HepG2 (cell line): ENCODE measurements around the gene CAPZB. TPM values are rescaled to one million over a fixed set of nuclear protein-coding genes. Genes with fewer than 3 reads are reported as not detected.

ENCODE experiments used
- EP300 ChIP-seq, 3 experiments: sonication (generic) in 1 of 3; formaldehyde crosslinking in 1 of 3; IDR thresholded peaks; 2 replicates each; pipeline versions ENCODE4 v1.5.1 to v1.6.1; 2011 to 2020; ENCODE audit warnings: low read depth in 2 of 3, low read length in 2 of 3, borderline replicate concordance in 1 of 3, improper control_type of control experiment in 1 of 3, mild to moderate bottlenecking in 1 of 3, missing genetic modification reagents in 1 of 3, moderate library complexity in 1 of 3
- KAT7 ChIP-seq: IDR thresholded peaks from 2 replicates; pipeline ENCODE4 v1.6.1; 2018; ENCODE audit warnings: borderline replicate concordance, missing compliant biosample characterization
- KLF16 ChIP-seq, 2 experiments: sonication (generic) in 1 of 2; formaldehyde crosslinking in 1 of 2; IDR thresholded peaks; 2 replicates each; pipeline versions ENCODE4 v1.6.1 to v1.8.0; 2016 to 2023; ENCODE audit warnings: missing genetic modification reagents in 2 of 2, missing compliant biosample characterization in 1 of 2
- NFIC ChIP-seq: IDR thresholded peaks from 2 replicates; pipeline ENCODE4 v1.6.1; 2012; ENCODE audit warnings: mild to moderate bottlenecking, low read length, inconsistent platforms
- RBM22 ChIP-seq: fragments of 200-400 bp; formaldehyde crosslinking; optimal IDR thresholded peaks from 2 replicates; pipeline ENCODE3; 2017; ENCODE audit warnings: mild to moderate bottlenecking, low read length, moderate library complexity
- SOX5 ChIP-seq: IDR thresholded peaks from 2 replicates; pipeline ENCODE4 v1.6.1; 2016; ENCODE audit warnings: borderline replicate concordance
- SP140L ChIP-seq: sonication (generic); formaldehyde crosslinking; IDR thresholded peaks from 2 replicates; pipeline ENCODE4 v1.4.0; 2020; ENCODE audit warnings: missing genetic modification reagents, borderline replicate concordance
- SP2 ChIP-seq: sonication (generic); formaldehyde crosslinking; IDR thresholded peaks from 2 replicates; pipeline ENCODE4 v1.5.1; 2020; ENCODE audit warnings: mild to moderate bottlenecking, missing genetic modification reagents
- TRIM24 ChIP-seq: sonication (generic); formaldehyde crosslinking; IDR thresholded peaks from 2 replicates; pipeline ENCODE4 v1.8.0; 2022; ENCODE audit warnings: mild to moderate bottlenecking, missing genetic modification reagents
- ZIK1 ChIP-seq: sonication (generic); formaldehyde crosslinking; IDR thresholded peaks from 2 replicates; pipeline ENCODE4 v1.5.0; 2020; ENCODE audit warnings: mild to moderate bottlenecking, low read depth, missing genetic modification reagents, borderline replicate concordance
- ZNF136 ChIP-seq: sonication (generic); formaldehyde crosslinking; IDR thresholded peaks from 2 replicates; pipeline ENCODE4 v1.8.1; 2022; ENCODE audit warnings: low read depth, mild to moderate bottlenecking, moderate library complexity, missing genetic modification reagents
- ZNF260 ChIP-seq: sonication (generic); formaldehyde crosslinking; IDR thresholded peaks from 2 replicates; pipeline ENCODE4 v1.4.0; 2020; ENCODE audit warnings: missing genetic modification reagents, low read depth, mild to moderate bottlenecking, borderline replicate concordance
- ZNF329 ChIP-seq: sonication (generic); formaldehyde crosslinking; IDR thresholded peaks from 2 replicates; pipeline ENCODE4 v1.9.0; 2021; ENCODE audit warnings: low read depth, mild to moderate bottlenecking, missing genetic modification reagents
- ZNF484 ChIP-seq: sonication (generic); formaldehyde crosslinking; IDR thresholded peaks from 2 replicates; pipeline ENCODE4 v1.5.1; 2020; ENCODE audit warnings: mild to moderate bottlenecking, low read depth, missing genetic modification reagents, borderline replicate concordance
- ZNF720 ChIP-seq: sonication (generic); formaldehyde crosslinking; IDR thresholded peaks from 2 replicates; pipeline ENCODE4 v1.4.0; 2020; ENCODE audit warnings: missing genetic modification reagents
- ZSCAN22 ChIP-seq: sonication (generic); formaldehyde crosslinking; IDR thresholded peaks from 2 replicates; pipeline ENCODE4 v1.4.0; 2020; ENCODE audit warnings: mild to moderate bottlenecking, missing genetic modification reagents
- polyA plus RNA-seq, 8 experiments: library from polyadenylated mRNA; depleted of rRNA in 3 of 8; stranded (reverse) in 7 of 8; unstranded in 1 of 8; fragments of >200 nt; fragmentation: Illumina TruSeq in 4 of 8; extraction: Trizol in 4 of 8; gene quantifications; 2 replicates each; pipeline versions ENCODE4 v1.2.1 to v1.2.3, GENCODE V29; 2011 to 2016; ENCODE audit warnings: low read depth in 4 of 8, missing spikeins in 1 of 8, mixed read lengths in 1 of 8; ENCODE audit not compliant: insufficient read depth in 1 of 8
- total RNA-seq, 5 experiments: library from RNA; depleted of rRNA; stranded (reverse); fragments of >200 nt; fragmentation: Illumina TruSeq; extraction: Trizol; gene quantifications; 2 replicates each; pipeline ENCODE4 v1.2.3, GENCODE V29; 2016; ENCODE audit warnings: low read depth in 1 of 5
- TF ChIP-seq, protein P1 (sequence below): sonication (generic); formaldehyde crosslinking; IDR thresholded peaks from 2 replicates; pipeline ENCODE4 v1.4.0; 2020; ENCODE audit warnings: missing genetic modification reagents
- TF ChIP-seq, protein P2 (sequence below): sonication (generic); formaldehyde crosslinking; IDR thresholded peaks from 2 replicates; pipeline ENCODE4 v1.4.0; 2020; ENCODE audit warnings: missing genetic modification reagents, borderline replicate concordance
- TF ChIP-seq, protein P3 (sequence below): sonication (generic); formaldehyde crosslinking; conservative IDR thresholded peaks from 2 replicates; pipeline ENCODE4 v1.4.0; 2020; ENCODE audit warnings: mild to moderate bottlenecking, missing genetic modification reagents, moderate library complexity

Gene CAPZB
- total and polyA plus RNA-seq, 2 of the 13 experiments (the other 11 are each of a cell fraction or from before 2014, with no cell fraction given): 58.9 to 76.9 TPM

DNA sequence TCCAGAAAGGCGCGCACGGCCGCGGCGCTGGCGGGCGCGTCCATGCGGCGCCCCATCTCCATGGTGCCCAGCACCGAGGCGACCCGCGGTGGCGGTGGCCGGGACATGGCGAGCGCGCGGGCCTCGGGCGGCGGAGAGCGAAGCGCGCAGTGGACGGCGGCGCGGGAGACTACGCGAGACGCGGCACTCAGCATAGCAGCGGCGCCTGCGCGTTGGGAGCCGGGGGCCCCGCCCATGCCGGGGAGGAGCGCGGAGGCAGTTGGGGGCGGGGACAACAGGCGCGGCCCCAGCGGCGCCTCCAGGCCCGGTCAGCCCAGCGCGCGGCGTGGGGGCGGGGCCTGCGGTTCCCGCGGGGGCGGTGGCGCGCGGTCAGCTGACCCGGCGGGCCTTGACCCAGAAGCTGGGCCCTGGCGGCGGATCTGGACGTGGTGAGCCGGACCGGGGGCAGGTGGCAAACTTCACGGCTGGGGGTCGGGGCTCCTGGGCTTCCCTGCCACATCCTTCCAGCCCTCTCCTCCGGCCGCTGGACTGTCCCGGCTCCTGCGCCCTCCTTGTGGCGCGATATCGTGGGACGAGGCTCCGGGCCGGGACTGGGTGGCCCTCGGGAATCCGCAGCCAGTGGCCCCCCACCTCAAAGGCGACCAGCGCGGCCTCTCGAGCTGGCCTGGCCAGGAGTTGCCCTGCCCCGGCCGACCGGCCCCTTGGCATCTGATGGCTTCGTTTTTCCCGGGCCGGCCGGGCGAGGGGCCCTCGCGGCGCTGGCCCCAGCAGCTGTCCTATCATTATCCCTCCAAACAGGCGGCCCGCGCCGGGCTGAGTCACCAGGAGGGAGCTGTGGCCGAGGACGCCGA is 173.2 kb downstream of the CAPZB start, which contains the start of the genes AKR7A2 and SLC66A1 (continued):
- TF ChIP-seq ZIK1 (CRISPR knock-in tag) (peak; percentile 85), ZNF484 (CRISPR knock-in tag) (no peak), SOX5 (CRISPR knock-in tag) (no peak), ZNF136 (CRISPR knock-in tag) (peak; percentile 79; the same call in 1 of the 2 replicates), RBM22 (no peak), ZNF260 (no peak), ZSCAN22 (no peak), SP140L (CRISPR knock-in tag) (no peak), TRIM24 (no peak), NFIC (no peak), SP2 (CRISPR knock-in tag) (no peak), EP300 (IDR thresholded peaks at IDR 0.05; ENCODE audit: low read depth in 2 of 2, low read length in 2 of 2) (0 out of 4 replicates have a peak, but pooled peaks of 1 of the 2 experiments have one; percentile 8), EP300 (CRISPR knock-in tag; IDR thresholded peaks at IDR 0.05; ENCODE audit: borderline replicate concordance) (no peak), KLF16 (CRISPR knock-in tag; IDR thresholded peaks at IDR 0.05) (peak in 1 of 2 experiments; percentile 56; a peak in 2 of 4 replicates), ZNF329 (peak; percentile 55; the same call in 1 of the 2 replicates), KAT7 (peak; percentile 34; the same call in 1 of the 2 replicates), ZNF720 (CRISPR knock-in tag) (no peak)
- TF ChIP-seq, protein P1, sequence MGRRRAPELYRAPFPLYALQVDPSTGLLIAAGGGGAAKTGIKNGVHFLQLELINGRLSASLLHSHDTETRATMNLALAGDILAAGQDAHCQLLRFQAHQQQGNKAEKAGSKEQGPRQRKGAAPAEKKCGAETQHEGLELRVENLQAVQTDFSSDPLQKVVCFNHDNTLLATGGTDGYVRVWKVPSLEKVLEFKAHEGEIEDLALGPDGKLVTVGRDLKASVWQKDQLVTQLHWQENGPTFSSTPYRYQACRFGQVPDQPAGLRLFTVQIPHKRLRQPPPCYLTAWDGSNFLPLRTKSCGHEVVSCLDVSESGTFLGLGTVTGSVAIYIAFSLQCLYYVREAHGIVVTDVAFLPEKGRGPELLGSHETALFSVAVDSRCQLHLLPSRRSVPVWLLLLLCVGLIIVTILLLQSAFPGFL (CRISPR knock-in tag): 0 out of 2 replicates have a peak, but pooled peaks have one; percentile 46
- TF ChIP-seq, protein P2, sequence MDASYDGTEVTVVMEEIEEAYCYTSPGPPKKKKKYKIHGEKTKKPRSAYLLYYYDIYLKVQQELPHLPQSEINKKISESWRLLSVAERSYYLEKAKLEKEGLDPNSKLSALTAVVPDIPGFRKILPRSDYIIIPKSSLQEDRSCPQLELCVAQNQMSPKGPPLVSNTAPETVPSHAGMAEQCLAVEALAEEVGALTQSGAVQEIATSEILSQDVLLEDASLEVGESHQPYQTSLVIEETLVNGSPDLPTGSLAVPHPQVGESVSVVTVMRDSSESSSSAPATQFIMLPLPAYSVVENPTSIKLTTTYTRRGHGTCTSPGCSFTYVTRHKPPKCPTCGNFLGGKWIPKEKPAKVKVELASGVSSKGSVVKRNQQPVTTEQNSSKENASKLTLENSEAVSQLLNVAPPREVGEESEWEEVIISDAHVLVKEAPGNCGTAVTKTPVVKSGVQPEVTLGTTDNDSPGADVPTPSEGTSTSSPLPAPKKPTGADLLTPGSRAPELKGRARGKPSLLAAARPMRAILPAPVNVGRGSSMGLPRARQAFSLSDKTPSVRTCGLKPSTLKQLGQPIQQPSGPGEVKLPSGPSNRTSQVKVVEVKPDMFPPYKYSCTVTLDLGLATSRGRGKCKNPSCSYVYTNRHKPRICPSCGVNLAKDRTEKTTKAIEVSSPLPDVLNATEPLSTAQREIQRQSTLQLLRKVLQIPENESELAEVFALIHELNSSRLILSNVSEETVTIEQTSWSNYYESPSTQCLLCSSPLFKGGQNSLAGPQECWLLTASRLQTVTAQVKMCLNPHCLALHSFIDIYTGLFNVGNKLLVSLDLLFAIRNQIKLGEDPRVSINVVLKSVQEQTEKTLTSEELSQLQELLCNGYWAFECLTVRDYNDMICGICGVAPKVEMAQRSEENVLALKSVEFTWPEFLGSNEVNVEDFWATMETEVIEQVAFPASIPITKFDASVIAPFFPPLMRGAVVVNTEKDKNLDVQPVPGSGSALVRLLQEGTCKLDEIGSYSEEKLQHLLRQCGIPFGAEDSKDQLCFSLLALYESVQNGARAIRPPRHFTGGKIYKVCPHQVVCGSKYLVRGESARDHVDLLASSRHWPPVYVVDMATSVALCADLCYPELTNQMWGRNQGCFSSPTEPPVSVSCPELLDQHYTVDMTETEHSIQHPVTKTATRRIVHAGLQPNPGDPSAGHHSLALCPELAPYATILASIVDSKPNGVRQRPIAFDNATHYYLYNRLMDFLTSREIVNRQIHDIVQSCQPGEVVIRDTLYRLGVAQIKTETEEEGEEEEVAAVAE (CRISPR knock-in tag): no peak
- TF ChIP-seq, protein P3, sequence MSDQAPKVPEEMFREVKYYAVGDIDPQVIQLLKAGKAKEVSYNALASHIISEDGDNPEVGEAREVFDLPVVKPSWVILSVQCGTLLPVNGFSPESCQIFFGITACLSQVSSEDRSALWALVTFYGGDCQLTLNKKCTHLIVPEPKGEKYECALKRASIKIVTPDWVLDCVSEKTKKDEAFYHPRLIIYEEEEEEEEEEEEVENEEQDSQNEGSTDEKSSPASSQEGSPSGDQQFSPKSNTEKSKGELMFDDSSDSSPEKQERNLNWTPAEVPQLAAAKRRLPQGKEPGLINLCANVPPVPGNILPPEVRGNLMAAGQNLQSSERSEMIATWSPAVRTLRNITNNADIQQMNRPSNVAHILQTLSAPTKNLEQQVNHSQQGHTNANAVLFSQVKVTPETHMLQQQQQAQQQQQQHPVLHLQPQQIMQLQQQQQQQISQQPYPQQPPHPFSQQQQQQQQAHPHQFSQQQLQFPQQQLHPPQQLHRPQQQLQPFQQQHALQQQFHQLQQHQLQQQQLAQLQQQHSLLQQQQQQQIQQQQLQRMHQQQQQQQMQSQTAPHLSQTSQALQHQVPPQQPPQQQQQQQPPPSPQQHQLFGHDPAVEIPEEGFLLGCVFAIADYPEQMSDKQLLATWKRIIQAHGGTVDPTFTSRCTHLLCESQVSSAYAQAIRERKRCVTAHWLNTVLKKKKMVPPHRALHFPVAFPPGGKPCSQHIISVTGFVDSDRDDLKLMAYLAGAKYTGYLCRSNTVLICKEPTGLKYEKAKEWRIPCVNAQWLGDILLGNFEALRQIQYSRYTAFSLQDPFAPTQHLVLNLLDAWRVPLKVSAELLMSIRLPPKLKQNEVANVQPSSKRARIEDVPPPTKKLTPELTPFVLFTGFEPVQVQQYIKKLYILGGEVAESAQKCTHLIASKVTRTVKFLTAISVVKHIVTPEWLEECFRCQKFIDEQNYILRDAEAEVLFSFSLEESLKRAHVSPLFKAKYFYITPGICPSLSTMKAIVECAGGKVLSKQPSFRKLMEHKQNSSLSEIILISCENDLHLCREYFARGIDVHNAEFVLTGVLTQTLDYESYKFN (CRISPR knock-in tag): peak; percentile 38
